SK-N-SH (cell line): ENCODE measurements around the gene SPON1. TPM values are rescaled to one million over a fixed set of nuclear protein-coding genes. Genes with fewer than 3 reads are reported as not detected.

Source experiments
- CTCF ChIA-PET: fragments of 300-600, 350-600 bp; formaldehyde crosslinking; extraction: SDS; loops from one replicate; lab custom pipeline; 2021; lab: Yijun Ruan, JAX
- POLR2A ChIA-PET: fragments of 350-600 bp; sonication (Branson Sonifier 250); formaldehyde crosslinking; extraction: SDS; loops from one replicate; lab custom pipeline; 2020; ENCODE audit warnings: antibody characterized with exemption, inconsistent platforms; lab: Yijun Ruan, JAX
- DNase-seq: peaks from one replicate; pipeline ENCODE4 v3.0.0; 2012
- H2AFZ ChIP-seq: fragments of 200-600 bp; sonication (generic); 2 replicates; pipeline ENCODE4 v1.8.1; 2016; ENCODE audit warnings: antibody characterized with exemption, mild to moderate bottlenecking, low read depth
- H3F3A ChIP-seq: fragments of 200-600 bp; sonication (generic); replicated peaks from 2 replicates; pipeline ENCODE3; 2016; ENCODE audit warnings: antibody characterized with exemption, mild to moderate bottlenecking; ENCODE audit not compliant: insufficient read depth
- H3K27ac ChIP-seq, 2 experiments: fragments of 200-500 bp in 1 of 2; fragments of 200-600 bp in 1 of 2; sonication (Bioruptor generic) in 1 of 2; sonication (generic), shearing (Covaris generic) in 1 of 2; 2 replicates each; pipeline versions ENCODE4 v1.5.1 to v1.6.1; 2014 to 2016; ENCODE audit warnings: low read depth in 2 of 2, inconsistent platforms in 1 of 2, low read length in 1 of 2, mild to moderate bottlenecking in 1 of 2, mixed read lengths in 1 of 2
- H3K27me3 ChIP-seq: fragments of 200-600 bp; sonication (generic), shearing (Covaris generic); 2 replicates; pipeline ENCODE4 v1.6.1; 2016; ENCODE audit warnings: mixed run types; ENCODE audit not compliant: insufficient read depth
- H3K36me3 ChIP-seq, 2 experiments: fragments of 200-500 bp in 1 of 2; fragments of 200-600 bp in 1 of 2; sonication (Bioruptor generic) in 1 of 2; sonication (generic) in 1 of 2; replicated peaks in 1 of 2; 2 replicates each; pipeline versions ENCODE3 to v1.5.1; 2014 to 2016; ENCODE audit warnings: low read length in 1 of 2, mild to moderate bottlenecking in 1 of 2; ENCODE audit not compliant: insufficient read depth in 2 of 2, control insufficient read depth in 1 of 2
- H3K4me1 ChIP-seq, 2 experiments: fragments of 200-500 bp in 1 of 2; fragments of 200-600 bp in 1 of 2; sonication (Bioruptor generic) in 1 of 2; sonication (generic), shearing (Covaris generic) in 1 of 2; 2 replicates each; pipeline versions ENCODE4 v1.5.1 to v1.6.1; 2014 to 2016; ENCODE audit warnings: low read depth in 1 of 2, low read length in 1 of 2, mixed run types in 1 of 2; ENCODE audit not compliant: insufficient read depth in 2 of 2, control insufficient read depth in 1 of 2
- H3K4me2 ChIP-seq: fragments of 200-600 bp; sonication (generic), shearing (Covaris generic); 2 replicates; pipeline ENCODE4 v1.6.1; 2017; ENCODE audit warnings: mixed run types
- H3K4me3 ChIP-seq, 2 experiments: fragments of 200-500 bp in 1 of 2; fragments of 200-600 bp in 1 of 2; sonication (Bioruptor generic) in 1 of 2; sonication (generic), shearing (Covaris generic) in 1 of 2; 2 replicates each; pipeline versions ENCODE4 v1.5.1 to v1.8.1; 2014 to 2016; ENCODE audit warnings: low read depth in 2 of 2, inconsistent platforms in 1 of 2, low read length in 1 of 2, mild to moderate bottlenecking in 1 of 2, mixed read lengths in 1 of 2, moderate library complexity in 1 of 2
- H3K79me2 ChIP-seq: fragments of 200-600 bp; sonication (generic); 2 replicates; pipeline ENCODE4 v1.8.1; 2017; ENCODE audit warnings: mild to moderate bottlenecking; ENCODE audit not compliant: insufficient read depth
- H3K9ac ChIP-seq: fragments of 200-600 bp; sonication (generic); 2 replicates; pipeline ENCODE4 v1.6.1; 2017; ENCODE audit warnings: mixed run types
- H3K9me2 ChIP-seq: fragments of 200-600 bp; sonication (generic); 2 replicates; pipeline ENCODE4 v1.6.1; 2017; ENCODE audit warnings: mixed run types
- H3K9me3 ChIP-seq: fragments of 200-600 bp; sonication (generic); 2 replicates; pipeline ENCODE4 v1.6.1; 2017; ENCODE audit warnings: mixed run types, mild to moderate bottlenecking, moderate library complexity
- H4K20me1 ChIP-seq: fragments of 200-600 bp; sonication (generic); 2 replicates; pipeline ENCODE4 v1.6.1; 2017; ENCODE audit warnings: mild to moderate bottlenecking, mixed run types; ENCODE audit not compliant: insufficient read depth
- CTCF ChIP-seq: fragments of 200-600 bp; sonication (generic); IDR thresholded peaks from 2 replicates; pipeline ENCODE4 v1.6.1; 2017; ENCODE audit warnings: antibody characterized with exemption, mild to moderate bottlenecking, moderate library complexity
- EP300 ChIP-seq, 2 experiments: IDR thresholded peaks; 2 replicates each; pipeline versions ENCODE4 v1.4.0 to v1.6.1; 2012; ENCODE audit warnings: borderline replicate concordance in 1 of 2, low read depth in 1 of 2, low read length in 1 of 2
- FOXJ3 ChIP-seq: sonication (generic); formaldehyde crosslinking; IDR thresholded peaks from 2 replicates; pipeline ENCODE4 v1.5.1; 2020; ENCODE audit warnings: mild to moderate bottlenecking, missing genetic modification reagents
- GABPA ChIP-seq: IDR thresholded peaks from 2 replicates; pipeline ENCODE4 v1.4.0; 2012; ENCODE audit warnings: low read depth, mild to moderate bottlenecking
- IRF3 ChIP-seq: fragments of 150-350 bp; IDR thresholded peaks from 2 replicates; pipeline ENCODE4 v1.6.1; 2016; ENCODE audit warnings: mild to moderate bottlenecking, low read depth, low read length
- NRF1 ChIP-seq: IDR thresholded peaks from 2 replicates; pipeline ENCODE4 v1.6.1; 2012; ENCODE audit warnings: low read depth, mild to moderate bottlenecking, low read length
- PBX3 ChIP-seq: IDR thresholded peaks from 2 replicates; pipeline ENCODE4; 2012
- RCOR1 ChIP-seq: fragments of 150-350 bp; IDR thresholded peaks from 2 replicates; pipeline ENCODE4 v1.6.1; 2017; ENCODE audit warnings: antibody characterized with exemption, low read length
- REST ChIP-seq: IDR thresholded peaks from 2 replicates; pipeline ENCODE4 v1.6.1; 2012; ENCODE audit warnings: mild to moderate bottlenecking, low read depth, low read length, moderate library complexity
- TAF1 ChIP-seq: IDR thresholded peaks from 2 replicates; pipeline ENCODE4 v1.6.1; 2012; ENCODE audit warnings: low read depth, mild to moderate bottlenecking, low read length, moderate library complexity, borderline replicate concordance
- TEAD4 ChIP-seq: IDR thresholded peaks from 2 replicates; pipeline ENCODE4 v1.4.0; 2012; ENCODE audit warnings: mild to moderate bottlenecking, borderline replicate concordance; ENCODE audit not compliant: insufficient read depth
- YY1 ChIP-seq: IDR thresholded peaks from 2 replicates; pipeline ENCODE4 v1.4.0; 2012; ENCODE audit warnings: low read depth, mild to moderate bottlenecking
- WGBS: methylation state at CpG from one replicate; pipeline ENCODE4 v1.1.6; 2017; ENCODE audit warnings: low lambda C conversion rate; 5-methylcytosine and 5-hydroxymethylcytosine counted together
- polyA plus RNA-seq, 3 experiments: library from polyadenylated mRNA; depleted of rRNA; stranded (reverse); fragments of >200 nt; gene quantifications; 2 replicates each; pipeline ENCODE4 v1.2.3, GENCODE V29; 2012

The SPON1 gene
- polyA plus RNA-seq, 1 of the 3 experiments (the other 2 are of a cell fraction), result not detected

GRCh38 chr11:14125529-14125928 is 163.0 kb downstream of the SPON1 start (continued):
- TF ChIP-seq IRF3, result no peak
- no peak for TF ChIP-seq CTCF
- TF ChIP-seq TEAD4, result no peak
- TF ChIP-seq YY1, result no peak

GRCh38 chr11:14127679-14128078 is 165.2 kb downstream of the SPON1 start:
- H3K9me3 ChIP-seq, result no peaks in the 10 kb centered on the region
- no peaks in the 10 kb centered on the region for H3K9me2 ChIP-seq
- no peak overlapping the region for H3K9ac ChIP-seq
- no peaks in the 10 kb centered on the region; the same call in 1 of the 2 replicates for H3K27me3 ChIP-seq
- H3F3A ChIP-seq, result no peaks in the 10 kb centered on the region
- WGBS, result 33% methylated on average over 4 of the region's 4 CpGs
- H3K36me3 ChIP-seq, result no peaks in the 10 kb centered on the region
- H3K27ac ChIP-seq, result no peak overlapping the region
- H3K4me1 ChIP-seq, result peaks cover 0 to 12% of the 10 kb centered on the region in 2 experiments; a peak in 1 of 4 replicates
- H2AFZ ChIP-seq, result no peak overlapping the region
- ChIA-PET CTCF (interaction anchor here (1.6 kb wide), 1 partner anchor 21 kb away, joined by 4 read pairs; no protein-coding TSS in a partner anchor), POLR2A (no interaction called here)
- no peak for TF ChIP-seq REST
- no peak for TF ChIP-seq NRF1
- TF ChIP-seq GABPA, result no peak
- TF ChIP-seq FOXJ3 (CRISPR knock-in tag), result no peak
- no peak for TF ChIP-seq PBX3
- no peak for TF ChIP-seq RCOR1
- TF ChIP-seq TAF1, result no peak
- TF ChIP-seq EP300 (IDR thresholded peaks at IDR 0.05; ENCODE audit: borderline replicate concordance in 1 of 2, low read depth in 1 of 2, low read length in 1 of 2), result no peak
- TF ChIP-seq CTCF, result no peak
- no peak for TF ChIP-seq IRF3
- no peaks in the 10 kb centered on the region for H4K20me1 ChIP-seq
- no peak for DNase-seq
- H3K4me2 ChIP-seq, result no peak overlapping the region
- H3K4me3 ChIP-seq, result no peak overlapping the region
- no peaks in the 10 kb centered on the region for H3K79me2 ChIP-seq
